HPDE6-E6E7 (cell line): ENCODE measurements around the gene C20orf96.
A peak's percentile ranks its signal among the peaks of the same experiment; 100 is the strongest.
"Not testable (repeated sequence)": the region's sequence is repeated elsewhere in the genome, so short reads cannot be mapped to it uniquely, and the experiment has no call there.

ENCODE experiments used
- DNase-seq: peaks from one replicate; pipeline ENCODE4 v3.0.0; 2011; ENCODE audit warnings: missing footprints; ENCODE audit errors: extremely low spot score

Gene C20orf96

DNA sequence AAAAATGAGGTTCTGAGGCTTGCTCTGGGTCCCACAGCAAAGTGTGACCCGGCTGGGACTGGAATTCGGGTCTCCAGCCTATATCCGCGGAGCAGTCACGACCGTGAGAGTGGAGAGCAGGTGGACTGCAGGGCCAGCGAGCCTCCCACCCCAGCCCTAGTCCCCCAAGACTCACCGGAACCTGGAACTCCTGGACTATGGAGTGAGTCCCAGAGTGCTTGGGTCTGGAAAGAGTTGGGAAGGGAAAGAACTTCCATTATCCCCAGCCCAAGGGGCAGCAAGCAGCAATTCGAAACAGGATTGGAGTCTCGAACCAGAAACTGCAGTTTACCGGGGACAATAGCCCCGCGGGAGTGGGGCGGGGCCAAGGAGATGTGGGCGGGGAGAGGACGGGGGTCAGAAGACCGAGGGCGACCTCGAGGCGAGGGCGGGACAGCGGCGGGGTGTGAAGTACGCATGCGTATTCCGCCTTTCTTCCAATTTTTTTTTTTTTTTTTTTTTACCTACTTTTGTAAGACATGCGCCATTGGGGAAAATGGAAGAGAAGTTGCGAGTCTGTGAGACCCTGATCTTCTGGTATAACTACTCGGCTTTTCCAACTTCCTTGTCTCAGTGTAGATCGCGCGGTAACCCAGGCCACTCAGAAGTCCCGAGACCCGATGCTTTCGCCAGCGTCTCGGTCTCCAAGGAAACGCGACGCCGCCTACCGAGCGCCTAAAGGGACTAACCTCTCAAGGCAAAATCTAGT lies at the start of gene C20orf96:
Gene C20orf96, minus strand, starts transcription at position 667 of the 748 bp plus-strand sequence. Its CDS starts 140 bp downstream, at position 527.
- DNase-seq: peak; percentile 97

GRCh38 chr20:336040-336439 lies 45.5 kb upstream of the C20orf96 start:
- DNase-seq: not testable (repeated sequence)

- no peak for DNase-seq
Measured at GRCh38 chr20:334578-334977, 44.0 kb upstream of the C20orf96 start.

GRCh38 chr20:330233-331149 lies 39.9 kb upstream of the C20orf96 start:
- no peak for DNase-seq

GRCh38 chr20:329851-330232 lies 39.3 kb upstream of the C20orf96 start:
- DNase-seq: no peak

DNA sequence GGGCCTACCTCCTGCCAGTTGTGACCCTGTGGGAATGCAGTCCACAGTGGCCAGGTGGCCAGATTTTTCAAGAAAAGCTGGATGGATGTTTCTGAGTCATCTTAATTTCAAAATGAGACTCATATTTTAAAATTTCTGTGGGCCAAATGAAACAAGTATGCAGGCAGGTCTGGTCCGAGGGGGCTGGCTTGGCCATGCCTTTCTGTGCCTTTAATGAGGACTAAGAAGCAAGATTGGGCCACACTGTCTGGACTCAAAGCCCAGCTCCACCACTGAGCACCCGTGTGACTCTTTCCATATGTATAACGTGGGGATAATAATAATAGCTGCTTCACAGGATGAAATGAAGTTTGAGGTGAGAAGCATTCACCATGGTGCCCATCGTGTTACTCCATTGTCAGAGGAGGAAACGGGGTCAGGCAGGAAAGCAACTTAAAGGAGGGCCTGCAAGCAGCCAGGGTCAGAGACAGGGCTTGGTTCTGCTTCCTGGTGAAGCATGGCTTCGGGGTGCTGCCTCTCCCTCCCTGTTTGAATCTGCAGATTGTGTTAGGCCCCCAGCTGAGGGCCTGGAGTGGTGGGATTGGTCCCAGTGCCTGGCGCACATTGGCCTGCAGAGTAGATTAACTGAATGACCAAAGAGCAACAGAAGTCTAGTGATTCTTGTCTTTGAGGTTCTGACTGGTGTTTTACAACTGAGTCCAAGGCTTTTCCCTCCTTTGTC lies 38.6 kb upstream of the C20orf96 start:
- no peak for DNase-seq

DNA sequence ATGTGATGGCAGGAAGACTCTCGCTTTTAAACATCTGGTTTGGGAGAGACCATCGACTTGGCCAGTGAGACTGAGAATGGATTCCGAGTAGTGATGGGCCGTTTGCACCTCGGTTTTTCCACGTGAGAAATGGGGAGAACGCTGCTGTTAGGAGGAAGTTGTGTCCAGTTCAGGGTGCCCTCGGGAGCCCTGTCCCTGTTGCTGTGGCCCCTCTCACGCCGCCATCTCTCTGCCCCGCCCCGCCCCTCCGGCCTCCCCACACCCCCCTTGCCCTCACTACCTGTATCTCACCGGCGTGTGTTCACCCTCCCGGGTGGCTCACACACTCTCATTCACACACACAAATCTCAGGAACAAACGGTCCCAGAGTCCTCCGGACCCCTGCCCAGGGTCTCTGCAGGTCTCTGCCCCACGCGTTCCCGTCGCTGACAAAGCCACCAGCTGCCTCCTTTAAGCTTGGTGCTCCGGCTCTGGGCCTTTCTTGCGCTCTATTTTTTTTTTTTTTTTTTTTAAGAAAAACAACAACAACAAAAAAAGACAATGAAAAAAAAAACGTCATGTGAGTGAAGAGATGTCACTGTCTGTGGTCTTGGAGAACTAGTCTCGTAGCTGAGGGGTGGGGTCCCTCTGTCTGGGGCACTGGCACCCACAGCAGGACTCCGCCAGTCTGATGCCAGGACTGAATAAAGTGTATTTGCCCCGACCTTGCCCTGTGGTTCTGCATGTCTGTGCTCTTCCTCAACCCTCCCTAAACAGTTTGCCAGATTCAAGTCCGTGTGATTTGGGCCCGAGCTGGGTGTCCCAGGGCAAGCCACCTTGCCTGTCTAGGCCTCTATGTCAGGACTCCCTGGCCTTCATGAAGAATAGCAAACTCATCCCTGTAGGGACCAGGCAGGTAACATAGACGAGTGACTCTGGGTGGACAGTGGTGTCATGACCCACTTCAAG lies 37.8 kb upstream of the C20orf96 start:
- DNase-seq: no peak

DNA sequence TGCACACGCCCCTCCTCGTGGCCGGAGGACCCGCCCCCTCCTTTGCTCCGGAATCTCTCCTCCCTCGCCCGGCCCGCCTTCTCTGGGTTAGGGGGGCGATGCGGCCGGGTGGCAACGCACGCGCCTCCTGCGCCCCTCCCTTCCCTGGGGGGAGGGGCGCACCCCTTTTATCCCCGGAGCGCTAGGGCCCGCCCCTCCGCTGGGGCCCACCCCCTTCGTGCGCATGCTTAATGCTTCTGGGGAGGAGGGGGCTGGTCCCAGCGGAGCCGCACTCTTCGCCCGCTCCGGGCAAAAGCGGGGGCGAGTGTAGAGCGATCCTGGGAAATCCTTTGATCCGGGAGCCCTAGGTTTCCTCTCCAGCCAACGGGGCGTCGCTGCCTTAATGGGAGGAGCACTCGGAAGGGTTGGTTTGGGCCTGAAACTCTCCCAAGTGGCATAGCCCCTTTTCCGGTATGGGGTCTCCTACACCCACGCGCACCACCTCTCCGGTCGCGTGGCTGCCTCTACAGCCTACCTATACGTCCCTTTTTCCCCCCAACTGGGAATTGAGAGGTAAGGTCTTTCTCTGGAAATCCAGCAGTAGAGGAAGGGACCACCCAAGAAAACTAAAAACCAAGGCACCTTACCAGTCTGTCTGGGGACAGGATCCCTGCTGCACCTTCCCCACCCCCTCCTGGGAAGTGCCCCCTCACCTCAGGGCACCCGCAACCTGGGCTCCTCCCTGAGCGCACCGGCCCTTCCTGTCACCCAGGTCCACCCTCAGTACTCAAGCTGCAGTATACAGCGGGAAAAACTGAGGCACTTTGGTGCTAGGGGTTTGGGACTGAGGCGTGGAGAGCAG lies 36.9 kb upstream of the C20orf96 start:
- peak; percentile 89 for DNase-seq

DNA sequence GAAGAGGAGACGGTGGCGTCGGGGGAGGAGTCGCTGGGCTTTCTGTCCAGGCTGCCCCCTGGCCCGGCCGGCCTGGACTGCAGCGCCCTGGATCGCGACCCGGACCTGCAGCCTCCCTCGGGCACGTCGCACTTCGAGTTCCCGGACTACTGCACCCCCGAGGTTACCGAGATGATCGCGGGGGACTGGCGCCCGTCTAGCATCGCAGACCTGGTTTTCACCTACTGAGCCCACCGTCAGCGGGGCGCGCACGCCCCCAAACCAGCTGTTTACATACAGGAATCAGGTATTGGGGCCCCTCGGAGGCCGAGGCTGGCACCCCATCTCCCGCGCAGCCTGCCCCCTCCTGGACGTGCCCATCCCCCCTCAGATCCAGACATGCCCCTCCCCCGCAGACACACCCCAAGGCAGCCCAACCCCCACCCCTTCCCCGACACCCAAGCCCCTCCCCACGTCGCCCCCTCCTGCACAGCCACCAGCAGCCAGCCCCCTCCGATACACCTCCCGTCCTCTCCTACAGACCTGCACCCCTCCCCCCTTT lies 36.2 kb upstream of the C20orf96 start:
- no peak for DNase-seq

DNA sequence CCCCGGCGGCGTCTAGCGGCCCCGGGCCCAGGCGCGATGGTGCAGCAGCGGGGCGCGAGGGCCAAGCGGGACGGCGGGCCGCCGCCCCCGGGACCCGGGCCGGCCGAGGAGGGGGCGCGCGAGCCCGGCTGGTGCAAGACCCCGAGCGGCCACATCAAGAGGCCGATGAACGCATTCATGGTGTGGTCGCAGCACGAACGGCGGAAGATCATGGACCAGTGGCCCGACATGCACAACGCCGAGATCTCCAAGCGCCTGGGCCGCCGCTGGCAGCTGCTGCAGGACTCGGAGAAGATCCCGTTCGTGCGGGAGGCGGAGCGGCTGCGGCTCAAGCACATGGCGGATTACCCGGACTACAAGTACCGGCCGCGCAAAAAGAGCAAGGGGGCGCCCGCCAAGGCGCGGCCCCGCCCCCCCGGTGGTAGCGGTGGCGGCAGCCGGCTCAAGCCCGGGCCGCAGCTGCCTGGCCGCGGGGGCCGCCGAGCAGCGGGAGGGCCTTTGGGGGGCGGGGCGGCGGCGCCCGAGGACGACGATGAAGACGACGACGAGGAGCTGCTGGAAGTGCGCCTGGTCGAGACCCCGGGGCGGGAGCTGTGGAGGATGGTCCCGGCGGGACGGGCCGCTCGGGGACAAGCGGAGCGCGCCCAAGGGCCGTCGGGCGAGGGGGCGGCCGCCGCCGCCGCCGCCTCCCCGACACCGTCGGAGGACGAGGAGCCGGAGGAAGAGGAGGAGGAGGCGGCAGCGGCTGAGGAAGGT lies 35.5 kb upstream of the C20orf96 start:
- DNase-seq: no peak

- peak; percentile 86 for DNase-seq
Measured at GRCh38 chr20:325045-325888, 34.7 kb upstream of the C20orf96 start, which contains the start of gene SOX12. TSS of gene SOX12 (plus strand) at chr20:325552. CDS start at chr20:325925, 373 bp downstream.

- DNase-seq: peak; percentile 92
Measured at GRCh38 chr20:324177-325044, 33.9 kb upstream of the C20orf96 start.

- DNase-seq: no peak
Measured at GRCh38 chr20:316316-317068, 25.9 kb upstream of the C20orf96 start.

- DNase-seq: peak; percentile 85
Measured at GRCh38 chr20:313948-314347, 23.4 kb upstream of the C20orf96 start.

DNA sequence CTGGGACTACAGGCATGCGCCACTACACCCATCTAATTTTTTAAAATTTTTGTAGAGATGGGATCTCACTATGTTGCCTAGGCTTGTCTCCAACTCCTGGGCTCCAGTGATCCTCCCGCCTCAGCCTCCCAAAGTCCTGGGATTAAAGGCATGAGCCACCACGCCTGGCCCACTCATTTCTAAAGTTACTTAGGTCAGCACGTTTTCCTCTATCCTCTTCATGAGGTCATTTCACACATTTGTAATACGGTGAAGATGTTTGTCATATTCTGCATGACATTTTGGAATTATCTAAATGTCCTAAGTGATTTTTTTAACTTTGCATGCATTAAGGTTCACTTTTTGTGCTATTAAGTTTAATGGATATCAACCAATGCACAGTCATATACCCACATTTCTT lies 22.9 kb upstream of the C20orf96 start:
- no peak for DNase-seq

DNA sequence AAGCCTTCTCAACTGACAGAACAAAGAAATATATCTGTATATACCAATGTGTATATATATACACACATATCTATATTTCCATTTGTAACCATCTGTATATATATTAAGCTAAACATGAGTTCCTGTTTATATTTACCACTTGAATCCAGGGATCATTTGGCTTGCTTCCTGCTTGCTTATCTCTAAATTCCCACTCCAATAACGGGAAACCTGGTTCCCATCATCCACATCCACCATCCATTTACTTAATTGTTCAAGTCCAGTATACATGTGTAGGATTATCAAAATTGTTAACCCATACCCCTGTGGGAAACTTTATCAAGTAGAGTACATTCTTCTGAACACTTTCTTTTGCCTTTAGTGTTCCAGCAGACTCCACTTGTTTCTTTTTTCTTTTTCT lies 22.3 kb upstream of the C20orf96 start:
- no peak for DNase-seq
